Bronchial epithelial cell (primary cell): Measurements from ENCODE around the gene GNA14. TPM values are rescaled to one million over a fixed set of nuclear protein-coding genes. Genes with fewer than 3 reads are reported as not detected.

Source experiments
- DNase-seq: peaks from one replicate; pipeline ENCODE4 v3.0.0-alpha.2; 2010; ENCODE audit warnings: low read depth
- FAIRE-seq: peaks from 2 replicates; lab custom pipeline; 2011; peaks lifted over from hg19 to GRCh38; lab: Jason Lieb, UNC
- H3K27me3 ChIP-seq: 2 replicates; pipeline ENCODE4 v1.5.1; 2011; ENCODE audit warnings: low read length; ENCODE audit not compliant: control insufficient read depth, insufficient read depth
- H3K36me3 ChIP-seq: 2 replicates; pipeline ENCODE4 v1.5.1; 2011; ENCODE audit warnings: low read length; ENCODE audit not compliant: control insufficient read depth, insufficient read depth
- H3K4me3 ChIP-seq: 2 replicates; pipeline ENCODE4 v1.5.1; 2011; ENCODE audit warnings: mild to moderate bottlenecking, low read depth, low read length, control low read depth
- CTCF ChIP-seq: IDR thresholded peaks from 2 replicates; pipeline ENCODE4 v1.5.1; 2011; ENCODE audit warnings: mild to moderate bottlenecking, moderate library complexity, low read length, control low read depth, inconsistent platforms; ENCODE audit not compliant: insufficient read depth, severe bottlenecking
- total RNA-seq: library from RNA; depleted of rRNA; stranded (reverse); fragments of >200 nt; gene quantifications from 2 replicates; pipeline ENCODE4 v1.2.1, GENCODE V29; 2014

Gene GNA14
- total RNA-seq, 1 donor from 2014 or later, result not detected

- no peaks in the 10 kb centered on the region for H3K36me3 ChIP-seq
- H3K4me3 ChIP-seq, result no peak overlapping the region
- no peak for DNase-seq
- no peak for FAIRE-seq
- no peaks in the 10 kb centered on the region for H3K27me3 ChIP-seq
- no peak for TF ChIP-seq CTCF
These were observed 19.0 kb upstream of the GNA14 start for GRCh38 chr9:77667151-77667550.

GRCh38 chr9:77663754-77664153 is 15.6 kb upstream of the GNA14 start:
- DNase-seq (peak; percentile 22), FAIRE-seq (no peak)
- H3K27me3 ChIP-seq, result no peaks in the 10 kb centered on the region
- H3K4me3 ChIP-seq, result no peak overlapping the region
- no peak for TF ChIP-seq CTCF
- no peaks in the 10 kb centered on the region for H3K36me3 ChIP-seq

- TF ChIP-seq CTCF, result no peak
These were observed 13.5 kb upstream of the GNA14 start for GRCh38 chr9:77661566-77662085.

GRCh38 chr9:77659926-77660325 is 11.8 kb upstream of the GNA14 start:
- Histone ChIP-seq H3K4me3 (no peak overlapping the region), H3K27me3 (no peaks in the 10 kb centered on the region), H3K36me3 (no peaks in the 10 kb centered on the region)
- no peak for TF ChIP-seq CTCF
- FAIRE-seq (no peak), DNase-seq (no peak)

More at GRCh38 chr9:77661566-77662085, 13.5 kb upstream of the GNA14 start:
- H3K4me3 ChIP-seq, result no peak overlapping the region
- no peaks in the 10 kb centered on the region for H3K27me3 ChIP-seq
- DNase-seq (no peak), FAIRE-seq (peak; percentile 92)
- no peaks in the 10 kb centered on the region for H3K36me3 ChIP-seq

GRCh38 chr9:77651203-77651602 is 3.1 kb upstream of the GNA14 start:
- H3K27me3 ChIP-seq, result peaks cover 16% of the 10 kb centered on the region

More at GRCh38 chr9:77651203-77651602, 3.1 kb upstream of the GNA14 start:
- FAIRE-seq (no peak), DNase-seq (no peak)
- no peaks in the 10 kb centered on the region for H3K36me3 ChIP-seq
- no peak for TF ChIP-seq CTCF
- no peak overlapping the region for H3K4me3 ChIP-seq
